ENCODE results near the gene SOCS7.

Gene SOCS7

DNA sequence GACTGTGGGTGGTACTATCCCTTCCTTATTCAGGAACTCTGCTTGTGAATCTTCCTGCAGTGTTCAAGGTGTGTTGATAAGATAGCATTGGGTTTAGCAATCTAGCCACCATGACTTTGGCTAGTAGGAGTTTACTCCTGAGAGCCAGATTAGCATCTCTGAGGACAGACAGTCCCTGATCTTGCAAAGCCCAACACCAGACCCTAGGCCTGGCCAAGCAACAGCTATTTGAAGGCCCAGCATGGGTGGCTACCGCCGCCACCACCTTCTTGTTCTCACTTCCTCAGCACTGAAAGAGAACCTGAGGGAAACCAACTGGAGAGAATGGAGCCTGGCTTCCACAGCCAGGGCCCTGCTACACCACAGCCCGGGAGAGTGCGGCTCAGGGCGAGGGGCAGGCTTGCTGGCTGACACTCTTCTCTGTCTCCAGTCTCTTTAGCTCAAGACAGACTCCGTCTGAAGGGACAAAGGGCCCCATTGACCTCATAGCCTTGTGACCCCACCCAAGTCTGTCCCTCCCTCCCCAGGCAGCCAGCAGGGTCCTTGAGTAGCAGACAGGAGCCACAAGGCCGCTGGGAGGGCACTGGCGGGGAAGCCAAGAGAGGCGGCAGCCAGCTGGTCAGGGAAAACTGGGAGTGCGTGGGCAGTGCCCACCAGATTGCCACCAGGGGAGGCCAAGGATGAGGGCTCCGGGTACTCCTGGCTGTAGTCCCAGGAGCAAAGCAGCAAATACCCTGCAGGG is 65.7 kb downstream of the SOCS7 start:
- TF ChIP-seq GATA3 (IDR thresholded peaks at IDR 0.05; ENCODE audit: low read depth, low read length), result no peak
- no peak for TF ChIP-seq GATA2 (IDR thresholded peaks at IDR 0.05; ENCODE audit: low read depth, low read length)

DNA sequence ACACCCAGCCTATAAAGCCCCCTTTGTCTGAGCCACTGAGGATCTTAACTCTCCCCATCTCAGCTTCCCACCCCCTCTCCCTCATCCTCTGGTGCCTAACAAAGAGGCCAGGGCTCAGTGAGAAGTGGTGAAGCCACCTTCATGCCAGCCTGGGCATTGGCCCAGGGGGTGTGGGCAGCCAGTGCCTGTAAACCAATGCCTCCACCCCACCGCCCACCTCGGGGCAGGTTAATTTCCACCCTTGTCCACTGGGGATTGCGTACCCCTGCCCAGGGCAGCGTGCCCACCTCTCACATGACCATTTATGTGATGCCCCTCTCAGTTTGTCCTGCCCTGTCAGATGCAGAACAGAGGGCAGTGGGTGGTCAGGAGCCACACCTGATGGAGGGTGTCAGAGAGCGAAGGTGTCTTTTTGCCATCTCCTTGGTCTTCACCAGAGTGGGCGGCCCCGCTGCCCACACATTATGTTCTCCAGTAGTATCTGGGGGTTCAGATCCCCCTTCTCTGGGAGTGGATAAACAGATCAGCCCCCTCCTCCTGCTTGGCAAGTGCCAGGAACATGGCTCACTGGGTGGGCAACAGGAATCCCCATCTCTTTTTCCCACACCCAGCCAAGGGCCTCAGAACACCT is 66.5 kb downstream of the SOCS7 start:
- no peak for TF ChIP-seq GATA3 (IDR thresholded peaks at IDR 0.05; ENCODE audit: low read depth, low read length)
- no peak for TF ChIP-seq GATA2 (IDR thresholded peaks at IDR 0.05; ENCODE audit: low read depth, low read length)

DNA sequence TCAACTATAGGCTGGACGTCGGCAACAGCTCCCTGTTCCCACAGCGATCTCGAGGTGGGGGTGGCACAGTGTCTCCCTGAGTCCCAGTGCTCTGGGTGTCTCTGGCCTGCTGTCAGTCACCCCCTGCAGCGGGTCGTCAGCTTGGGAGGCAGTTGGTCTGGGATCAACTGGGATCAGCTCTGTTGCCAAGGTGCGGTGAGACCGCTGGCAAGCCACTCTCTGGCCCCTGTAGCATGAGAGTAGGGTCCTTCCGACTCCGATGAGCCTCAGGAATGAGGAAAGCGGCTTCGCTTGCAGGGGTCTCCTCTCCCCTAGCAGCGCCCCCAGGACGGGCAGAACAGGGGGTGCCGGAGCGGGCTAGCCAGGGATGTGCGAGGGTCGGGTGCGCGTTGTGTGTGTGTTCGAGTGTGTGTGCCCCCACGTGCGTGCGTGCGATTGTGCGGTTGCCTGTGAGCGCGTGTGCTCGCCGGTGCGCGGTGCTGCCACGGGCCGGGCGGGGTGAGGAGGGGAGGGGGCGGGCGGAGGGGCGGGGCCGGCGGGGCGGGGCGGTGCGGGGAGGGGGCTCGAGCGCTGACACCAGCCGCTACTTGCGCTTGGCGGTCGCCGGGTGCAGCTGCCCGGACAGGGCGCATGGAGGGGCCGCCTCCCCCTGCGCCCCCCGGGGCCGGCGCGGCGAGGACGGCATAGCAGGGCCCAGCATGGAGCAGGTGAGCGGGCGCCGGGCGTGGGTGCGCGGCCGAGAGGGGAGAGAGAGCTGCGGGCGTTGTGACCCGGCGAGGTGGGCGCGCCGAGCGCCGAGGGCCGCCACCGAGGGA is 67.3 kb downstream of the SOCS7 start:
- TF ChIP-seq GATA2 (IDR thresholded peaks at IDR 0.05; ENCODE audit: low read depth, low read length), result no peak

DNA sequence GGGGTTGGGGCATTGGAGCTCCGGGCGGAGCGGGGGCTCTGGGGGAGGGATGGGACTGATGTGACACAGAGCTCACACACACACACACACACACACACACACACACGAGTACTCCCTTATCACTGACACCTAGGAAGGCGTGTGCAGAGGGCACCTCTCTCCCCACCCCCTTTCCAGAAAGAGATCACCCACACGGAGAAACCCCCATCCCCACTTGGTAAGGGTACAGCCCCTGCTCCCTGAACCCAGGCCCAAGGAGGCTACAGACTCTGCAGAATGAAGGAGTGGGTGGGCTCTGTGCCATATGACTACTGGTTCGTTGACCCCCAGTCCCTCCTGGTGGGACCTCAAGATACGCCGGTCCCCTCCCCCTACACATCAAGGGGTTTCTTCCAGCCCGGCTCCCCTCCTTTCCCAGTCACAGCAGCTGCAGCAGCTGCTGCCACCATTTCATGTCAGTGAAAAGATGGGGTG is 67.9 kb downstream of the SOCS7 start:
- TF ChIP-seq GATA2 (IDR thresholded peaks at IDR 0.05; ENCODE audit: low read depth, low read length) (no peak), GATA3 (IDR thresholded peaks at IDR 0.05; ENCODE audit: low read depth, low read length) (no peak)

DNA sequence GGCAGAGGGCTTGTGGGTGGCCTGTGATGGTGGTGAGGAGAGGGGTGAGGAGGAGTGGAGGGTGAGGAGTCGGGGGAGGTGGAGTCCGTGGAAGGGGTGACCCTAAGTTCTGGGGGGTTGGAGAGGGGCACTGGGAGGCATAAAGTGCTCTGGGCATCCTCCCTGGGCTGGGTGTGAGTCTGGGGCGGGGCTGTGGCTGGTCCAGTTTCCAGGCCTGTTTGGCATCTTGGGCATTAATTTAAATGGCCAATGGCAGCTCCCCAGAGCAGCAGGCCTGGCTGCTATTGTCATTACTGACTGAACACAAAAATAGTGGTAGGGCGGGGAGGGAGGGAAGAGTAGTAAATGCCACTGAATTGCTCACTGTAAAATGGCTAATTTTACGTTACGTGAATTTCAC is 68.9 kb downstream of the SOCS7 start:
- TF ChIP-seq GATA2 (IDR thresholded peaks at IDR 0.05; ENCODE audit: low read depth, low read length), result no peak
- TF ChIP-seq GATA3 (IDR thresholded peaks at IDR 0.05; ENCODE audit: low read depth, low read length), result no peak

DNA sequence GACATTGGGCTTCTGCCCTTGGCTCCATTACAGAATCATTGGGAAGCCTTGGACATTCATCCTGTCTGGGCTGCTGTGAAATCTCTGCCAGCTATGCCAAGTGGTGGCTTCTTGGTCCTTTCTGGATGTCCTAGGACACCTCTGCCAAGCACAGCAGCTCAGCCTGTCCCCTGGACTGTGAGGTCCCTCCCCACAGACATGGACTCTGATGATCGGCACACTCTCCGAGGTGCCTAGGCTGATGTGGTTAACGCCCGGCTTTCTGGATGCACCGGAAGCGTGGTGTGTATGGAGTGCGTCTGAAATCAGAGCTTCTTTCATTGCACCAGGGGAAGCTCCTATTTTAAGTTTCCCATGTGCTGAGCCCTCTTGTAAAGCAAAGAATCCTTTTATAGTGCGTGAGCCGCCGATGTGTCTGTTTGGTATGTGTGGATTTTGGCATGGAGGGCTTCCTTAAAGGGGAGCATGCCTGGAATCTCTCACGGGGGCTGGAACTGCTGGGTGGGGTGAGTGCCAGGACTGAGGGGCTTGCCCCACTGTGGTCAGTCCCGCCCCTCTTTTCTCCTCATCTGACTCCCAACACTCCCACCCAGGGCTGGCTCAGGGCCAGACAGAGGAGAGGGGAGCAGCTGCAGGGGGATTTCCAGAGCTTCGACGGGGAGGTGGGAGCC is 69.7 kb downstream of the SOCS7 start:
- no peak for TF ChIP-seq GATA3 (IDR thresholded peaks at IDR 0.05; ENCODE audit: low read depth, low read length)
- TF ChIP-seq GATA2 (IDR thresholded peaks at IDR 0.05; ENCODE audit: low read depth, low read length), result no peak

DNA sequence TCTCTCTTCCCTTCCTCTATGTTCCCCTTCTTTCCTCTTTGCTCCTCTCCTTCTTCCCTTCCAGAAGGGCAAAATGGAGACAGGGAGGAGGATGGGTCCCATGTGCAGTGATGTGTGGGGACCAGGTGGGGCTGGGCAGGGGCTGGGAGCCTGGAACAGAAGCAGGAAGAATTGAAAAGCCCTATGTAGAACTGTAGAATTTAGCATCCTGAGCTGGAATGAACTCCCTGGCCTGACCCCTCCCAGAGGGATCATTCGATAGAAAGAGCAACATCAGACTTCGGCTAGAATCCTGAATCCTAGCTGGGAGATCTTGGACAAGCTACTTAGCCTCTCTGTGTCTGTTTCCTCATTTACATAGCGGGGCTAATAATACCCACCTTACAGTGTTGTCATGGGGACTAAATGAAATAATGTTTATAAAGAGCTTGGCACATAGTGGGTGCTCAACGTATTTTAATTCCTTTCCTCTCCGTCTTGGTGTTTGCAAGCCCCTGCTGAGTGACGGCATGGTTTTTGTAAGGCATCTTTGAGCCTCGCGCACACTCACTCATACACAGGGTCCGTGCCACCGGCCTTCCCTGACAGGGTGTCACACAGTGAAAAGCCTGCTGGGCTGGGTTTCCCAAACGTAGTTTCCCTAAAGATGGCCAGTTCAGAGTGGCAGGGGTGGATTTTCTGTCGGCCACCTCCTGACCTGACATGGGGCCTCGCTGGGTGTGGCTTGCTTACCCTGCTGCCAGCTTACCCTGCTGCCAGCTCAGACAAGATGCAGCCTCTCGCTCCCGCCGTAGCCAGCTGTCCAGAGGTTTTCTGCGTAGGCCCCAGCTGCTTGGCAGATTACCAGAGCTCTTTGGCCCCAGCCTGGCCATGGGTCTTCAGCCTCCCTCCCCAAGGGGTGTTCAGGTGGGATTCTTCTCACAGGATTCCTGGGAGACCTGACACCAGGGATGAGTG is 70.5 kb downstream of the SOCS7 start:
- TF ChIP-seq GATA3 (IDR thresholded peaks at IDR 0.05; ENCODE audit: low read depth, low read length) (no peak), GATA2 (IDR thresholded peaks at IDR 0.05; ENCODE audit: low read depth, low read length) (no peak)

DNA sequence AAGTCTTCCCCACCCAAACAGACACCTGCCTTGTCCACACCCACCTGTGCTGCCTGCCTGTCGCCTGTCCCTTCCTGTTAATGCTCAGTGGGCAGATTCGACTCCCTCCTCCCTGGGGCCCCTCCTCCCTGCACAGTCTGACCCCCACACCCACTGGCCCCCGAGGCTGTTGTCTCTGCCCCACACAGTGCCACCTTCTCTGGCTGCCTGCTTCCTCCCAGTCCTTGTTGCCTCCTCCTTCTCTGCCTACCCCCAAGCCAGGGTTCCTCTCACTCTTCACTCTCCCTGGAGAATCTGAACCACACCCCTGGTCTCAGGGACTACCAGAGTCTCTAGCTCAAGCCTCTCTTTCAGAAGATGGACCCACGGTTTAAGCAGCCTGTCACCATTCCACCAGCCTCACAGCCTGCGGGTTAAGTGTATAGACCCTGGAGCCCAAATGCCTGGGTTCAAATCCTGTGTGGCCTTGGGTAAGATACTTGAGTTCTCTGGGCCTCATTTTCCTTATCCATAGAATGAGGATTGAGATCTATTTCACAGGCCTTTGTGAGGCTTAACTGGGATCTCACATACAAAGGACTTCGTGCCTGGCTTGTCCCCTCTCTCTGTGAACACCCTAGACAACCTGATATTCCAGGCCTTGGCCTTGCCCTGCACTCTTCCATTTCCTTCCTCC is 72.8 kb downstream of the SOCS7 start:
- TF ChIP-seq GATA3 (IDR thresholded peaks at IDR 0.05; ENCODE audit: low read depth, low read length) (no peak), GATA2 (IDR thresholded peaks at IDR 0.05; ENCODE audit: low read depth, low read length) (no peak)

DNA sequence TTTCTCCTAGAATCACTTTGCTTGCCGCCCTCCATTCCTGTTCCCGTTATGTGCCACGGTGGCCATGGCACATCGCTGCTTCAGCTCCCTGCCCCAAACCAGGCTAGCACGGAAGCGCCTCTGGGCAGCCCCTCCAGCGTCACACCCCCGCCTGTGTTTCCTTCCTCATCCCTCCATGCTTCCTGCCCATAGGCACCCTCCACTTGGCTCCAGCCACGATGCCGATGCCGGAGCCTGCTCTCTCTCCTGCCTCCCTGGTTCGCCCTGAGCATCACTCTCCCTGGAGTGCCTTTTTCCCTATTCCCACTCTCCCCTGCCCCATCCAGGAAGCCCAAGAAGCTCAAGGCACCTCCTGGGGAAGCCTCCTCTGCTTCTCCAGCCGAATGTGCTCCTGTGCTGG is 73.4 kb downstream of the SOCS7 start:
- no peak for TF ChIP-seq GATA2 (IDR thresholded peaks at IDR 0.05; ENCODE audit: low read depth, low read length)
- TF ChIP-seq GATA3 (IDR thresholded peaks at IDR 0.05; ENCODE audit: low read depth, low read length), result no peak

DNA sequence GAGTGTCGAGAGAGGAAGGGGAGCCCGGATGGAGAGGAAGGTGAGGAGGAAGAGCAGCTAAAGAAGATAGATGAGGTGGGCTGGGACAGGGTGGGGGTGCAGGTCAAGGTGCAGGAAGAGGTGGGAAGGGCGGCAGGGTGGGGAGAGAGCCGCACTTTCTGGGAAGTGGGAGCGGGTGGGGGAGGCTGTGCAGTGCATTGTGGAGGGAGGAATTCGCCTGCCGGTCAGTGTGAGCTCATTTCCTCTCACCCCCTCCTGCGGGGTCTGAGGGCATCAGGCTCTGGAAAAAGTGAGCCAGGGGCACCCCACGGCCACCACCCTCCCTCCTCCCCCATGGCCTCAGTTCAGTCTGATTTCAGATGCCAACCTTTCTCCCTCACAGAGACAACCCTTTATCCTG is 74.1 kb downstream of the SOCS7 start:
- TF ChIP-seq GATA3 (IDR thresholded peaks at IDR 0.05; ENCODE audit: low read depth, low read length) (no peak), GATA2 (IDR thresholded peaks at IDR 0.05; ENCODE audit: low read depth, low read length) (no peak)

DNA sequence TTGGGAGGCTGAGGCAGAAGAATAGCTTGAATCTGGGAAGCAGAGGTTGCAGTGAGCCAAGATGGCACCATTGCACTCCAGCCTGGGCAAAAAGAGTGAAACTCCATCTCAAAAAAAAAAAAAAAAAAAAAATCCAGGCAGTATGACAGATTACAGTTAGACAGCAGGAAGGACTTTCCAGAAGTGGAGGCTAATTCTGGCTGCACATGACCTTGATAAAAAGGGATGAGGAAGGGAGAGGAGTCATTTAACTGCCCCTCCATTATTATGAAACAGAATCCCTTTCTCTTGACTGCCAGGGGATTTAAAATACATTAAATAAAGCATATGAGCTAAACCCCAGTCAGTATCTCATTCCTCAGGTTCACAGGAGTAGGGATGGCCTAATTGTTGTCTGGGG is 74.8 kb downstream of the SOCS7 start:
- TF ChIP-seq GATA3 (IDR thresholded peaks at IDR 0.05; ENCODE audit: low read depth, low read length), result no peak
- no peak for TF ChIP-seq GATA2 (IDR thresholded peaks at IDR 0.05; ENCODE audit: low read depth, low read length)

DNA sequence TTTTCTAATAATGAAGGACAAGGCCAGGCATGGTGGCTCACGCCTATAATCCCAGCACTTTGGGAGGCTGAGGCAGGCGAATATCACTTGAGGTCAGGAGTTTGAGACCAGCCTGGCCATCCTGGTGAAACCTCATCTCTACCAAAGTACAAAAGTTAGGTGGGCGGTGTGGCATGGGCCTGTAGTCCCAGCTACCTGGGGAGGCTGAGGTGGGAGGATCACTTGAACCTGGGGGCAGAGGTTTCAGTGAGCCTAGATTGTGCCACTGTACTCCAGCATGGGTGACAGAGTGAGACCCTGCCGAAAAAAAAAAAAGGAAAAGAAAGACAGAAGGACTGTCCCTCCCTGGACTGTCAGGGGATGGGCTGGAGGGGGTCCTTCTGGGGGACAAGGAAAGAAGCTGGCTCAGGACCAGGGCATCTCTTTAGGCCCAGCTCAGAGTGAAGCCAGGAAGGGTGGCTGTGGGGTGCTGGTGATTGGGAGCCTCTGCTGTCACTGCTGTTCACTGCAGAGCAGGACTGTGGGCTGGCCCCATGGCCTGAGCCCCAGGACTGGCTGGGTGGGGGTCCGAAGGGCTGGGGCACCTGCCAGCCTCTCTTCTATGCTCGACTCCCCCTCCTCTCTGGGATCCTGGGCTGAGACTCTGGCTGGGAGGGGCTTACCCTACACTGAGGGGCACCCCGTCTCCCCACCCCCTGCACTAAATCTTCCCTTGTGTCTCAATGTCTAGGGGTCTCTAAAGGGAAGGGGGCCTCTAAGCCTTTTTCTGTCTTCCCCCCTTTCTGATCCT is 75.7 kb downstream of the SOCS7 start:
- TF ChIP-seq GATA3 (IDR thresholded peaks at IDR 0.05; ENCODE audit: low read depth, low read length), result no peak
- TF ChIP-seq GATA2 (IDR thresholded peaks at IDR 0.05; ENCODE audit: low read depth, low read length), result no peak

Measured in SH-SY5Y (cell line).